ENCODE data around the gene MLLT3. TPM values are rescaled to one million over a fixed set of nuclear protein-coding genes. Genes with fewer than 3 reads are reported as not detected.

Gene MLLT3
- total RNA-seq, 2 experiments from 2014 or later = 59.1 to 60.8 TPM

DNA sequence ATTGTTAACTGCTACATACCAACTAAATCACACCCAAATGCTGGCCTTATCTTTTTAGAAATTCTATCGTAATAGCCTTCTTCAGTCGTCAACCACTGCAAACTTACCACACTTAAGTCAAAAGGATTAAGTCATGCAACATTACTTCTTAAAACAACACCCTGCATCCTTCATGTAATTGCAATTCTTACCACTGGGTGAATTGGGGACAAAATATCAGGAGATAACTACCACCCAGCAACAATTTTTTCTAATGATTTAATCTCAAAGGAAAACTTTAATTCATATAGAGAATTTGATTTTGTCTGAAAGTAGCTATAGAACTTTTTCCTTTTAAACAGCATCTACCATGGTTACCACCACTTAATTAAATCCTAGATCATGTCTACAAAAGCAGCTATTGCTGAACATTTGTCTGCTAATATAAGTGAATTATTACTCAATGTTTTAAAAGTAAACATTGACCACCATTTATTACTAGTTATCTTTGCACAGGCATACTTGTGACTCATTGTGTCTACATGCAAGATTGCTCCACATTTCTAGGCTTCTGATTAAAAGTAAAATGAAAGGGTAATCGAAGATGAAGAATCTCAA is 10.5 kb downstream of the MLLT3 start:
- DNase-seq = no peak
- Mint-ChIP-seq H3K4me1 (ENCODE audit: low read depth) (peaks cover 70% of the 10 kb centered on the region), H3K9me3 (no peaks in the 10 kb centered on the region), H3K27me3 (no peaks in the 10 kb centered on the region), H3K36me3 (ENCODE audit: low read depth) (peaks cover 4% of the 10 kb centered on the region), H3K27ac (no peak overlapping the region), H3K4me3 (no peak overlapping the region)
- TF ChIP-seq, protein P1, sequence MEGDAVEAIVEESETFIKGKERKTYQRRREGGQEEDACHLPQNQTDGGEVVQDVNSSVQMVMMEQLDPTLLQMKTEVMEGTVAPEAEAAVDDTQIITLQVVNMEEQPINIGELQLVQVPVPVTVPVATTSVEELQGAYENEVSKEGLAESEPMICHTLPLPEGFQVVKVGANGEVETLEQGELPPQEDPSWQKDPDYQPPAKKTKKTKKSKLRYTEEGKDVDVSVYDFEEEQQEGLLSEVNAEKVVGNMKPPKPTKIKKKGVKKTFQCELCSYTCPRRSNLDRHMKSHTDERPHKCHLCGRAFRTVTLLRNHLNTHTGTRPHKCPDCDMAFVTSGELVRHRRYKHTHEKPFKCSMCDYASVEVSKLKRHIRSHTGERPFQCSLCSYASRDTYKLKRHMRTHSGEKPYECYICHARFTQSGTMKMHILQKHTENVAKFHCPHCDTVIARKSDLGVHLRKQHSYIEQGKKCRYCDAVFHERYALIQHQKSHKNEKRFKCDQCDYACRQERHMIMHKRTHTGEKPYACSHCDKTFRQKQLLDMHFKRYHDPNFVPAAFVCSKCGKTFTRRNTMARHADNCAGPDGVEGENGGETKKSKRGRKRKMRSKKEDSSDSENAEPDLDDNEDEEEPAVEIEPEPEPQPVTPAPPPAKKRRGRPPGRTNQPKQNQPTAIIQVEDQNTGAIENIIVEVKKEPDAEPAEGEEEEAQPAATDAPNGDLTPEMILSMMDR (IDR thresholded peaks at IDR 0.05) = peak; percentile 60
- CTCF ChIA-PET = interaction anchor here (0.8 to 1.4 kb wide), 8 partner anchors 10 to 214 kb away, joined by 3 to 10 read pairs (median 4); partner anchors contain the start of gene MLLT3
- ATAC-seq = peak; percentile 61
- POLR2A ChIA-PET = interaction anchor here (0.7 to 3.4 kb wide), 3 partner anchors 10 to 1332 kb away, joined by 3 to 17 read pairs (median 3); partner anchors contain the start of gene MLLT3
- intact Hi-C loops (cut with micrococcal nuclease) = no loop called here

DNA sequence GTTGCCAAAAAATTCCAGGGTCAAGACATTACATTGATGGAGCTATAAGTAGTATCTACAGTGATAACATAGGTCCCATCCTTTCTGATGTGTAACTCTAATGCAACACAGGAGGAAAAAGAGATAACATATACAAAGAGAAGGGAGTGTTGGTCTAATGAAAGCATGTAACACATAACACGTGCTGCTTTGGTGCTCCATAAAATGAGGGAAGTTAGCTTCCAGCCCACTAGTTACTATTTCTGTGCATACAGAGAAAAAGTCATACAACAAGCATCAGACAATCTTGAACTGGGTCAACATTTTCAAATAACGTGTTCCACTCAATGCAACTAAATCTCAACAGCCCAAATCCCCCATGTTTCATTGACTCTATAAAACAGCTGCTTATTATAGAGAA is 11.7 kb downstream of the MLLT3 start:
- no peak overlapping the region for H3K4me3 Mint-ChIP-seq
- intact Hi-C loops (cut with micrococcal nuclease) = no loop called here
- ATAC-seq = no peak
- H3K27ac Mint-ChIP-seq = no peak overlapping the region
- H3K27me3 Mint-ChIP-seq = no peaks in the 10 kb centered on the region
- H3K9me3 Mint-ChIP-seq = no peaks in the 10 kb centered on the region
- POLR2A ChIA-PET = interaction anchor here (0.8 to 3.4 kb wide), 3 partner anchors 9 to 51 kb away, joined by 3 to 17 read pairs (median 3); partner anchors contain the start of gene MLLT3
- H3K36me3 Mint-ChIP-seq (ENCODE audit: low read depth) = peaks cover 4% of the 10 kb centered on the region
- peaks cover 72% of the 10 kb centered on the region for H3K4me1 Mint-ChIP-seq (ENCODE audit: low read depth)
- DNase-seq = no peak
- TF ChIP-seq, protein P1 (IDR thresholded peaks at IDR 0.05) = no peak
- CTCF ChIA-PET = interaction anchor here (0.7 to 2.2 kb wide), 7 partner anchors 9 to 331 kb away, joined by 3 to 11 read pairs (median 3); partner anchors contain the start of gene MLLT3

DNA sequence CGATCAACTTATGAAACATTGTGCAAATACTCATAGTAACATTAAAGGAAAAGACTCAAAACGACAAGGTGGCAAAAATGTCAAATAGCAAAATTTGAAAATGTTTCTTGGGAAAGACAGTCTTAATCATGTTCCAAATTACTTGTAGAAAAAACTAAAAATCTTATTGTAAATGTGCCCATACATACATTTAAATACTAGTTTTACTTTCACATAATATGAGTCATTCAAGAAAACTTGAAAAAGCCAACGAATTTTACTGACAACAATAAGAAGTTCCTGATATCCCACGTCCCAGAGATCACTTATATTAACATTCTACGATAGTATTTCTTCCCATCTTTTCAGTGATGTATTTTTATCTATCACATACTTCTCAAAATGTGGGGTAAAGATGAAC is 13.7 kb downstream of the MLLT3 start:
- ChIA-PET CTCF (interaction anchor here (1.2 to 1.9 kb wide), 2 partner anchors 9 to 14 kb away, joined by 3 to 9 read pairs; partner anchors contain the start of gene MLLT3), POLR2A (interaction anchor here (0.5 to 0.6 kb wide), 2 partner anchors 129 to 154 kb away, joined by 3 read pairs; no protein-coding TSS in a partner anchor)
- Mint-ChIP-seq H3K27me3 (no peaks in the 10 kb centered on the region), H3K4me3 (no peak overlapping the region), H3K27ac (no peak overlapping the region), H3K4me1 (ENCODE audit: low read depth) (peaks cover 74% of the 10 kb centered on the region), H3K9me3 (no peaks in the 10 kb centered on the region), H3K36me3 (ENCODE audit: low read depth) (no peaks in the 10 kb centered on the region)
- DNase-seq (no peak), ATAC-seq (no peak)
- TF ChIP-seq, protein P1 (IDR thresholded peaks at IDR 0.05) = no peak
- intact Hi-C loops (cut with micrococcal nuclease) = no loop called here

DNA sequence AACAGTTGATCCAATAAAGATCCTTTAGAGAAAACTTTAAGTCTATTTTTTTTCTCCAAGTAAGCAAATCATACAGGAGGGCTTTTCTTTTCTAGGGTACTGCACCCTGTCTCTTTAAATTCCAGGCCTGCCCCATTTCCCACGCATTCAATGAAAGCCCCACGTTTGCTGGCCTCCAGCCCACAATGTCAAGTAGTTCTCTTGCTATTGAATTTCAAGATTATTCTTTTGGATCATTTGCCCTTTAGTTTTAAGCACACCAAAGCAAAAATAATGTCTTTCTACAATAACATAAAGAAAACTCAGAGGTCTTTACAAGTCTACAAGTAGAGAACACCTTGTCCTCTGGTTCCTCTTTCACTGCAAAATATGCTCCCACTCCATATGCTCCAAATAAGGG is 15.6 kb downstream of the MLLT3 start:
- peak; percentile 20 for DNase-seq
- Mint-ChIP-seq H3K9me3 (no peaks in the 10 kb centered on the region), H3K36me3 (ENCODE audit: low read depth) (no peaks in the 10 kb centered on the region), H3K4me3 (no peak overlapping the region), H3K4me1 (ENCODE audit: low read depth) (peaks cover 75% of the 10 kb centered on the region), H3K27ac (no peak overlapping the region), H3K27me3 (no peaks in the 10 kb centered on the region)
- ATAC-seq = no peak
- TF ChIP-seq, protein P1 (IDR thresholded peaks at IDR 0.05) = no peak
- intact Hi-C loops (cut with micrococcal nuclease) = no loop called here
- POLR2A ChIA-PET = no interaction called here
- CTCF ChIA-PET = interaction anchor here (0.8 to 1.0 kb wide), 2 partner anchors 10 to 504 kb away, joined by 3 read pairs; no protein-coding TSS in a partner anchor

DNA sequence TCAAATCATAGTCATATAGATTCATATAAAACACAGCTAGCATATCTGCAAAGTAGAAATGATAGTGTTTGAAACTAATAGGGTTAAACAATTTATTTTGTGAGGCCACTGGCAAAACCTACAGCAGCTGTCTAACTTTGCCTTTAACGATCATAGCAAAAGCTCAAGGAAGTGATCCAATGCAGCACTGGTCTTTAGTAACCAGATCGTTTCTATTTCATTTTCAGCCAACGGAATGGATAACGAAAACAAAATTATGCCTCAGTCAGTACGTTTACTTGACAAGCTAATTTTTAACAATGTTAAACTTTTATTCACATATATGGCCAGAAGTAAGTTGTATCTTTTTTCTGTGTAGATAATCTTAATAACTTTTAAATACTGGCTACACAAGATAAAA is 17.7 kb downstream of the MLLT3 start:
- ATAC-seq (peak; percentile 89), DNase-seq (no peak)
- H3K9me3 Mint-ChIP-seq = no peaks in the 10 kb centered on the region
- peak overlapping the region; percentile 59 for H3K27ac Mint-ChIP-seq
- intact Hi-C loops (cut with micrococcal nuclease) = no loop called here
- POLR2A ChIA-PET = interaction anchor here (0.7 to 1.0 kb wide), 3 partner anchors 18 to 80 kb away, joined by 3 to 6 read pairs (median 4); partner anchors contain the start of genes FOCAD and MLLT3
- TF ChIP-seq, protein P1 (IDR thresholded peaks at IDR 0.05) = no peak
- H3K27me3 Mint-ChIP-seq = no peaks in the 10 kb centered on the region
- CTCF ChIA-PET = interaction anchor here (0.7 to 1.4 kb wide), 8 partner anchors 14 to 337 kb away, joined by 3 to 7 read pairs (median 3); no protein-coding TSS in a partner anchor
- peaks cover 10% of the 10 kb centered on the region for H3K36me3 Mint-ChIP-seq (ENCODE audit: low read depth)
- peaks cover 75% of the 10 kb centered on the region for H3K4me1 Mint-ChIP-seq (ENCODE audit: low read depth)
- H3K4me3 Mint-ChIP-seq = peak overlapping the region; percentile 53

Data from activated CD8-positive, alpha-beta T cell treated with anti-CD3 and anti-CD28 coated beads for 36 hours (primary cell).